NCI-H526 (cell line): ENCODE results near the gene PRELID2.
"Not testable (repeated sequence)": the region's sequence is repeated elsewhere in the genome, so short reads cannot be mapped to it uniquely, and the experiment has no call there.

Experiments
- DNase-seq, 2 experiments: peaks; one replicate each; lab custom pipeline; 2025; lab: John Stamatoyannopoulos, UW

The PRELID2 gene

DNA sequence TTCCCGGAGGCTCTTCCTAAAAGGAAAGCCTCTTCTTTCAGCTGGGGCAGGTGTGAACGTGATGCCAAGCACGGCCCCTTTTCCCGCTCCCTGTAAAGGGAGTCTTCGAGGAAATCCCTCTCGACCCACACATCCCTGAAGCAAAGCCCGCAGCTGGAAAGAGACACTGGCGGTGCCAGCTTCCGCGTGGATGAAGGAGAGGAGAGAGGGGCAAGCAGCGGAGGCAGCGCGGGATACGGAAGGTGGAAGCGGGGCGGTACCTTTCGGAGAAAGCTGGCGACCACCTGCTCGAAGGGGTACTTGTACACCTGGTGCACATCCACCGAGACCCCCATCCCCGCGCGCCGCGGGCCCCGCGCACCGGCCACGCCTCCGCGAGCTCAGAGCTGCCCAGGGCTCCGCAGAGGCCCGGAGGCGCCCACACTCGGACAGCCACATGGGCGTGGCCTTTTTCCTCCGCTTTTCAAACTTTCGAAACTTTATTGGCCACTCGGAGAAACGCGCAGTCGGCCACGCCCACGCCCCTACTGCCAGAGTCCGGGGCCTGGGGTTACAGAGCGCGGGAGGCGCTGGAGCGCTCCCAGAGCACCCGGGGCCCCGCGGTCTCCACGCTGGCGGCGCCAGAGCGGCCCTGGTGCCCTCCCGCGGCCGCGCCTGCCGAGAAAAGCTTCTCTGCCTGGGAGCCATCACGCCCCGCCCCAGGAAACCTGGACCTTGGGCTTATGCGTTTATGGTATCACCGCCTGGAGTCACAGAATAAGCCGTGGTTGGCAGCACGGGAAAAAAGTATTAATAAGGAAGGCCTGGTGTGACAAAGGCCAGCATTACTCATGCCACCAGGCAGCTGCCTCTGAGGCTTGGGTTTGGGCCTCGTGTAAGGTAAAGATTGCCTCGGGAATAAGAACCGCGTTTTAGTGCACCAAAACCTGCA, at the start of gene PRELID2:
TSS of gene PRELID2 (minus strand) at position 426 of the 931 bp plus-strand sequence. CDS start at position 335, 91 bp downstream.
- DNase-seq = peak; percentile 74 to 93

DNA sequence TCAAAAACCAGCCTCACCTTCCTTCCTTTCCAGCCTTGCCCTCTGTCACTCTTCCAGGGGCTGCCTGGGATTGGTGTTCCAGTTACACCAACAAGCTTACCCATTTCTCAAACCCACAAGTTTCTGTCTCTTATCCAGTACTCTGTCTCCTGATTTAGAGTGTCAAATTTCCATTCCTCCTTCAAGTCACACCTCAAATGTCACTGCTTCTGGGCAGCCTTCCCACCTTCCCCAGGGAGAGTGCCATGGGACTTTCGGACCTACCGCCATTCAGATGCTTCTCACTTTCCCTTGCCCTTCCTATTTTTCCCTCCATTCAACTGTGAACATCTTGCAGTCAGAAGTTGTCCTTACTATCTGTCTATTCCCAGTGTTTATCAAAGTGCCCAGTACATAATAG, 39.6 kb upstream of the PRELID2 start:
- no peak for DNase-seq

DNA sequence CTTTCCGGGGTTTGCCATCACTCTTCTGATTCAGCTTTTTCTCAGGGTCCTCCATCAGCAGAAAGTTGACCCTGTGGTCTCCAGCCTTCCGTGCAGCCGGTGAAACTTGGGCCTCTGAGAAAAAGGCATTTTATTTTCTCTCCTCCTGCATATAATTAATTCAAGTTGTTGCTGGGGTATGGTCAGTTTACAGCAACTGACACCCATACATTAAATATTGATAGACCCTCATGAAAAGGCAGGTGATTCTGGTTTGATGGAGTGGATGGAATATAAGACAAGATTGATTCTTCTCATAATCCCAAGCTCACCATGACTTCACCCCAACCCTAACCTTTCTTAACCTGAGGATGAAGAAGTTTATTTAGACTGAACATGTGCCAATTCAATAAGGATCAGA, 37.8 kb upstream of the PRELID2 start, which contains the start of gene GRXCR2:
TSS of gene GRXCR2 (minus strand) at position 101 of the 400 bp plus-strand sequence. CDS start at position 55, 46 bp downstream.
- no peak for DNase-seq

DNA sequence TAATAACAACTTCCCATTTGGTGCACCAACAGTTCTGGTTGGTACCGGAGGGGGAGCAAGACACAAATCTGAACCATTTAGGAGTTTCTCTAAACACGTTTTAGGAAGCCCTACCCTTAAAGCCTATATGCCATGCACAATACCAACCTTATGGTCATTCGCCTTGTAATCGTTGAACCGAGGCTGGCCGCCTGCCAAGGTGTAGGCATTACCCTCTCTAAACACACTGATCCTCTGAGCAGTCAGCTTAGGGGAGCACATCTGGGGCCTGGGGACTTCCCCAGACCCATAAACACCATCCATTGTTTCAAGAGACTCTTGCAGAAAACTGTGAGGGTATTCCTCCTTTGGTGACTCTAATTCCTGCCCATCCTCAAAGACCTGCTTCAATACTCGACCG, 37.3 kb upstream of the PRELID2 start:
- peak in 1 of 2 experiments; percentile 18 for DNase-seq

DNA sequence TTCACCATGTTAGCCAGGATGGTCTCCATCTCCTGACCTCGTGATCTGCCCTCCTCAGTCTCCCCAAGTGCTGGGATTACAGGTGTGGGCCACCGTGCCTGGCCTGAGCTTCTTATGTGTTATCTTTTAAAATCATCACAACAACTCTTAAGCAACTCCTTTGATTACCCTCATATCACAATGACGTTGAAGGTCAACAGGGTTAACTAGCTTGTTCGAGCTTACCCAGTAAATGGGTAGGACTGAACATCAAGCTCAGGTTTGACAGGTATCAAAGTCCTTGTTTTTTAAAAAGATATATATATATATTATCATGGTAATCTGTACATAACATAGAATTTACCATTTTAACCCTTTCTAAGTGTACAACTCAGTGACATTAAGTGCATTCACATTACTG, 34.6 kb upstream of the PRELID2 start:
- no peak for DNase-seq

DNA sequence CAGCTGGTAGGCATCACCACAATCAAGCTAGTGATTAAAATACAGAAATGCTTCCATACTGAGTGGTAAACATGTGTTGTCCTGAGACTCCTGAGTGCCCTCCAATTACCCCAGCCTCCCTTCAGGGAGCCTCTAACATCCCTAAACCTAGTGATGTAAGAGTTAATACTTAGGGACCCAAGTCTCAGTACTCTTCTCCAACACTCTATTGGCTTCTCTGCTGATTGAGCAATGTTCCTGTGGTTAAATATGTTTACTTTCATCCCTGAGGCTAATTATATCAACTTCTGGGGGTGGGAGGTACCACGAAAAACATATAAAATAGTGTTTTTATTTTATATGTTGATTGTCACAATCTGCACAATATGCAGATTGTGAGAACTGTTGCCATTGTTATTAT, 32.7 kb upstream of the PRELID2 start:
- DNase-seq = no peak

DNA sequence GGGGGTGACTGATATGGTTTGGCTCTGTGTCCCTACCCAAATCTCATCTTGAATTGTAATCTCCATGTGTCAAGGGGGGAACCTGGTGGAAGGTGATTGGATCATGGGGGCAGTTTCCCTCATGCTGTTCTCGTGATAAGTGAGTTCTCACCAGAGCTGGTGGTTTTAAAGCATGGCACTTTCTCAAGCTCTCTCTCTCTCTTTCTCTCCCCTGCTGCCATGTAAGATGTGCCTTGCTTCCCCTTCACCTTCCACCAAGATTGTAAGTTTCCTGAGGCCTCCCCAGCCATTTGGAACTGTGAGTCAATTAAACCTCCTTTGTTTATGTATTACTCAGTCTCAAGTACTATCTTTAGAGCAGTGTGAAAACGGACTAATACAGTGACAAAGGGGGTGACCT, 29.3 kb upstream of the PRELID2 start:
- DNase-seq = not testable (repeated sequence)

DNA sequence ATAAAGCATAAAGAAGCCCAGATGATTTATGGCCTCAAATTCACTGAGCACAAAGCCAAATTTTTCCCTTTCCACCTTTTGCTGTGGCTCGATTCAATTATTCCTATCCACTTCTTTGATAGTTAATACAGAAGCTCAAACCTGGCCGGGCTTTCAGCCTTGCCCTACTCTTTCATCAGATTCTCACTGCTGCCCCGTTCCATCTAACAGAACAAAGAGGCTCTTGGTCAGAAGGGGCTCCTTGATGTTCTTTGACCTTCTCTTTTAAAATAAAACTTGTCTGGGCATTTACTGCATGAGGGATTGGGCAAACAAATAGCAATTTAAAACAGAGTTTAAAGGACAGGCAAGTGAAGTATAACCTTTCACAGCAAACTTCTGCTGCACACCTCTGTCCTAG, 27.9 kb upstream of the PRELID2 start:
- DNase-seq = no peak

DNA sequence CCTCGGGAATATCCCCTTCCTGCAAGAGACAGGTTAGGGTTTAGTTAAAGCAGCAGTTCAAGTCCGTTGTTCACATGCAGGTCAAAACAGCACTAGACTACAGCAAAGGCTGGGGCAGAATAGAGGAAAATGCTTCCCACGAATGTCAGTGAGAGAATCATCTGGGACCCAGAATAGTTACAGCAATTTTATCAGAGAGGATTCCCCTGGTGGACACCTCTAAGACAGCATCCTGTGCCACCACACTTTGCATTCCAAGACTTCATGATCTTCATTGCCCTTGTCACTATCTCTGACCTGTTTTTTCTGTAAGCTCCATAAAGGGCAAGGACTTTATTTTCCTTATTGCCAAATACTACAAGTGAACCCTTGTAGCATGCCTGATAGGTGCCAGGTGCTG, 24.8 kb upstream of the PRELID2 start:
- peak in 1 of 2 experiments; percentile 4 for DNase-seq

DNA sequence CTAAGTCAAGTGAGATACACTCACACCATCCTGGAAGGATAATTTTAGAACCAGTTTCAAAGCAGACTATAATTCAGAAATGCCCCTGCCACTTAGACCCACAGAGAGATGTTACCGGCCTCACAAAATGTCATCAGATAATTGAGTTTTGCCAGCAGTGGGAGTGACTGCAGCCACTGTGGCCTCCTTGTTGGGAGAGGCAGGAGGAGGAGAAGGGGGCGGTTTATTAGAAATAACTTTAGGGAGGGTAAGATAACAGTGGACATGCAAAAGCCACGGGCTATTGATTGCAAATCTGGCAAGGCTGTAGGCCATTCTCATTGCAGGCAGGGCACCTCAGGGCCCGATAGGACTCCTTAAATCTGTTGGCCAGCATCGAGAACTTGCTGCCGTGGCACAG, 24.3 kb upstream of the PRELID2 start:
- no peak for DNase-seq

DNA sequence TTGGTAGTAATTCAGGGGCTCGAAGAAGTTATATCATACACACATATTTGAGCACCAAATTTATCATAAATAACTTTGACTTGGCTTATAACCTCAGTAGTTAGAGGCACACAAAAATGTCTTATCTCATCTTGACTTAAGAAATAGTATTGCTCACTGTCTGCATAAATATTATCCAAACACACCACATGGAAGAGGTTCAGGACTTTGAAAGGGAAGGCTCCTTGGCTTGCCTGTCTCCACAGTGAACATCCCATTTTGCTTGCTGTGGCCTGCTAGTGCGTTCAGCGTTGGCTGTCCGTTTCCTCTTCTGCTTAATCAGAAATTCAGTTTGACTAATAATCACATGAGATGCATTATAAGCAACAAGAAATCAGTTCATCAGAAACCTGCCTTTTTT, 23.8 kb upstream of the PRELID2 start:
- DNase-seq = no peak

DNA sequence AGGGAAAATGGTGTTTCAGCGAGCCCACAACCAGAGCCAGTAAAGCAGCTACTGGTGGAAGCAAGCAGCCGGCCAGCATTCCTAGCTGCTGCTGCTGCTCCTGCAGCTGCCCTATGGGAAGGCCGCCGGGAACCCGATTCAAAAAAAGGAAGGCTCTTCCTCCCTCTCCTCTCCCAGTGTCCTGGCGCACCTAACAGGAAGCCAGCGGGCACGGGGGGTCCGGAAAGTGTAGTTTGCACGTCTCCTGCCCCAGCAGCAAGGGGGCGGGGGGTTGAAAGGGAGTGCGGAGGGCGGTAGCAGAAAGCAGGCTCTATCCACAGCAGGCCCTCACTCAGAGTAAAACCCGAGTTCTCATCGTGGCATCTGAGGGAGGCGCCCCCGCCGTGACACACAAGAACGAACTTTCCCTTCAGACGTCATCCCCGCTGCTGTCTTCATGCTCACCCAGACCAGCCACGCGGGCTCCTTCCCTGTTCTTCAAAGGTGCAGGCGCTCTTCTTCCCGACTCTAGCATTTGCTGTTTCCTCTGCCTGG, 21.2 kb upstream of the PRELID2 start:
- peak in 1 of 2 experiments; percentile 36 for DNase-seq

DNA sequence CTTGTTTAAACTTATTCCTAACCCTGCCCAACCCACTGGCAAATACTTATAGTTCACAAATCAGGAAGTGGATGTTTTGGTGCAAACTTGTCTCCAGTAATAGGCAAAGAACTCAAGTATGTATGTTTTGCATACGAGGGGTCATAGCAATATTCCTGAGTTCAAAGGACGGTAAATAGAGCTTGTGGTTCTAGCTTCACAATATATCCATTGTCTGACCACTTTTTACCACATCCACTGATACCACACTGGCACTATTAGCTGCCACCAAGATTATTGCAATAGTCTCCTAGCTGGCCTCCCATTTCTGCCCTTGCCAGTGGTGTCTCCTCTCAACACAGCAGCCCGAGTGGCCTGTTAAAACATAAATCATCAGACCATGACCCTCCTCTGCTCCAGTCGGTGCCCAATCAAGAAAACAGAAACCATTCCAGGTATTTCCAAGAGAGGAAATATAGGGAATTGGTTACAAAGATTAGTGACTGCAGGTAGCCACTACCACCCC, 20.7 kb upstream of the PRELID2 start:
- peak; percentile 2 to 48 for DNase-seq

DNA sequence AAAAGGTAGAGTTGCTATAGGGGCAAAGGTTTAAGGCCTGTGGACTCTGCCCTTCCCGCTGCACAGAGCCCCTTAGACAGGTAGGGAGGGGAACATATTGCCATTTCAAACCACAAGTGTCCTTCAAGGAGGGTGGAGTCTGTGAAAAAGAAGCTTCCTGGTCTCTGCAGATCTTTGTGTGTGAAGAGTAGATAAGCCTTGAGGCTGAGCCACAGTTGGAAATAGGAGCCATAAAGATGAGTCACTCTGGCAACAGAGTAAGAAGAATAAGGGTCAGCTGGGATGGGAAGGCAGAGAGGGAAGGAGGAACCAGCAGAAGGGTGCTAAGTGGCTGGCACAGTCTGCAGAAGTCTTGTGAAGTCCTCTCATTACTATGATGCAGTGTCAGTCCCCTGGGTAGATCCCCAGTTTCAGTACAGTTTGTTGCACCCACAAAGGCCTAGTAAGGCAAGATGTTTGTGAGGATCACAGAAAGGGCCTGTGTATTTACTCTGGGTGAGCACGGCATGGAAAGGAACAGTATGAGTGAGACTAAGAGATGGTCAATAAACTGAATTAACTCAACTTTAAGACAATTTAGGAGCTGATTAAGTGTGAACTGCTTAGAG, 19.6 kb upstream of the PRELID2 start:
- no peak for DNase-seq

DNA sequence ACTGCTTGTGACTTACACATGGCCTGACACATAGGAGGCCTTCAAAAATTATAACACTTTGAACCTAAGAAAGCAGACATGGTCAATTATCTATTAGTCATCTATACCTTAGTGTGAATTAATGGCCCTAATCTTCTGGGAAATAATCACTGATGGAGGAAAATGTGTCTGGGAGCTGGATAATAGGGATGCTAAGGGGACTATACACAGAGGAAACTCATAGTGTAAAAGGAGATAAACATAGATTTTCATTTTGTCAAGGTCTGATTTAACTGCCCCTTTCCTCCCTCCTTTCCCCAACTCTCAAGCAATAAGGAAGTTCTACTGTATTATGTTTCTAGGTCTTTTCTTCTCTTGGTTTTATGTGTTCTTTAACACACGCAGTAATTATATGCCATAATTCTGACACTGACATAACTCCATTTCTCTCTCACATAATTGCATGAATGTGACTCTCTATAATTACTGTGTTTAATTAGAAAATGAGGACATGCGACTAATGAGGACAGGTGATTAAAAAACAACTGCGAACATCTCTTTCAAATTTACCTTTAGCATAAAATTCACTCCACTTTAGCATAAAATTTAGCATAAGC, 18.7 kb upstream of the PRELID2 start:
- no peak for DNase-seq

DNA sequence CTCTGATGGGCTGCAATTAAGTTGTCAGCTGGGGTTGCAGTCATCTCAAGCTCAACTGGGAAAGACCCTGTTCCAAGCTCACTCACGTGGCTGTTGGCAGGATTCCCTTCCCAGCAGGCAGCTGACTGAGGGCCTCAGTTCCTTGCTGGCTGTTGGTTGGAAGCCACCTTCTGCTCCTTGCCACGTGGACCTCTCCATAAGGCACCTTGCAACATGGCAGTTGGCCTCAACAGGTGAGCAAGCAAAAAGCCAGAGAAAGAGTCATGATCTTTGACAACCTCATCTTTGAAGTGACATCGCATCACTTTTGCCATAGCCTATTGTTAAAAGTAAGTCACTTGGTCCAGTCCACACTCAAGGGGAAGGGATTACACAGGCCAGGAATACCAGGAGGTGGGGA, 17.8 kb upstream of the PRELID2 start:
- DNase-seq = no peak

DNA sequence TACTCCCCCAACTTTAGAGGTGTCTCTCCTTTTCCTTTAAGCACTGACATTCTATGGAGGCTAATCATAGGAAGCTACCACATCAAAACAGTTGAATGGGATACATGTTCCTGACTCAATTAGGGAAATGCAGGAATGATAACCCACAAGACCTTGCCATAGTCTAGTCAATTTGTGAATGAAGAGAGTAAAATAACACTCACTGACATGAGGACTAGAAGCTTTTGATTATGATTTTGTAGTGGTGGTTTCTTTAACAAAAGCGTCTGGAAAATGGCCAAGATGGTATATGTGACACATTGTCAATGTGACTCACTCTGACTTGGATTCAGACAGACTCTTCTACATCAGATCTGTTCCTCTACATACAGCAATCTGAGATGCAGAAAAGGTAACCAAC, 13.7 kb upstream of the PRELID2 start:
- no peak for DNase-seq

DNA sequence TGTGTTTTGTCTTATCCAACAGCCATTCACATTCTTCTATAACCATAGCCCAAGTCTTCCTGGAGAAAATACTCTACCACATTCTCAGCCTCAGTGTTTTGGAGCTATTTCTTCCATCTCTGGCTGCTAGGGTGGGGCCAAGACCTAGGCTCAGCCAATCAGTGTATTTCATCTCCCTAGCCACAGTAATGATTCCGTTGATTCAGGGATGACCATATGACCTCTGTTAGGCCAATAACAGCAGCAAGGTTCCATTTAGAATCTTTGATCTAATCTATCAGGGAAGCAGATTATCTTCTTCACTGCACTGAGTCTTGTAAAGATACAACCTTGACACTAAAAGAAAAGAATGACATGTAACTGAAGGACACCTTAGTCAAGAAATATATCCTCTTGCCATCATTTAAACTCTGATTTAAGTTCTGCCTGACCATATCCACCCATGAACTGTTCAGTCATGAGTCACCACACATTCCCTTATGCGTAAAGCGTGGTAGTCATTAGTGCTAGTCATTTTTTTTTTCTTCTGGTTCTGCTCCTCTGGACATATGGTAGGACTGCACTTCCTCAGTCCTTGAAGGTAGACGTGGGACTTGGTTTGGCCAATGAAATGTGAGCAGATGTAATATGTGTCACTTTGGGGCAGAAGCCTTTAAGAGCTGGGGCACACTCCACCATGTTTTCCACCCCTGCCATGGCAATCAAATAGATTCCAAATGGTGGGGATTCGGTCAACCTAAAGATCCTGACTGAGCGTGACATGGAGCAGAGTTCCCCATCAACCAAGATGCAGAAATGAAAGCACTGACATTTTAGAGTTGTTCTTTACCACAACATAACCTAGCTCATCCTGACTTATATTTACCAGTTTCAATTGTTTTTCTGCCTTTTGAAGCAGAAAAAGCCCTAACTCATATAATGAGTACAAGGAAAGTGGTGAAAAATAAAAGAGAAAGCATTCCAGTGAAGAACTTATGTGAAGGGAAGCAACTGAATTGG, 12.7 kb upstream of the PRELID2 start:
- DNase-seq = no peak

DNA sequence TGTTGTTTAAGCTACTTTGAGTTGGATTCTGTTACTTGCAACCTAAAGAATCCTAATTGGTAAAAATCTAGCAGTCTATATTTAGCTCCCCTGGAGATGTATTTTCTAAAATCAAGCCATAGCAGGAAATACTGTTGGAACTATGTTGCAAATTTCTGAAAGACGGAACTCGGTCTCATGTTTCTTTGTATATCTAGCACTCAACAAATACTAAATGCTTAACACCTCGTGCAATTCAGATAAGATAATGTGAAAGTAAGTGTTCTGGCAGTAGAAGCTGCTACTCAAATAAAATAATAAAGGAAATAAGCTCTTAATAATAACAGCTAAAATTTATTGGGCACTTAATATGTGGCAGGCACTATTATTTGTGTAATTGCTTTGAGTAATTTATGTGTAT, 10.9 kb upstream of the PRELID2 start:
- DNase-seq = no peak

DNA sequence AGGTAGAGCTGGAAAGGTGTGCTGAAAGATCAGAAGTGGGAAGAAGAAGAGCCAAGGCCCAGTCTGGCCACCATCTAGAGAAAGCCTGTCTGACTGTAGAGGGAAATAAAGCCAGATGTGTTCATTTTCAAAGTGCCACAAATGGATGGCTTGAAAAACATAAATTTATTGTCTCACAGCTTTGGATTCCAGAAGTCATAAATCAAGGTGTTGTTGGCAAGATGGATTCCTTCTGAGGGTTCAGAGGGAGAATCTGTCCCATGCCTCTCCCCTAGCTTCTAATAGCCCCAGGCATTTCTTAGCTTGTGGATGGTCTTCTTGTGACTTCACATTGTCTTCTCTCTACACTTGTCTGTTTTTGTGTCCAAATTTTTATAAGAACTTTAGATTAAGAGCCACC, 6.2 kb upstream of the PRELID2 start:
- DNase-seq = no peak

DNA sequence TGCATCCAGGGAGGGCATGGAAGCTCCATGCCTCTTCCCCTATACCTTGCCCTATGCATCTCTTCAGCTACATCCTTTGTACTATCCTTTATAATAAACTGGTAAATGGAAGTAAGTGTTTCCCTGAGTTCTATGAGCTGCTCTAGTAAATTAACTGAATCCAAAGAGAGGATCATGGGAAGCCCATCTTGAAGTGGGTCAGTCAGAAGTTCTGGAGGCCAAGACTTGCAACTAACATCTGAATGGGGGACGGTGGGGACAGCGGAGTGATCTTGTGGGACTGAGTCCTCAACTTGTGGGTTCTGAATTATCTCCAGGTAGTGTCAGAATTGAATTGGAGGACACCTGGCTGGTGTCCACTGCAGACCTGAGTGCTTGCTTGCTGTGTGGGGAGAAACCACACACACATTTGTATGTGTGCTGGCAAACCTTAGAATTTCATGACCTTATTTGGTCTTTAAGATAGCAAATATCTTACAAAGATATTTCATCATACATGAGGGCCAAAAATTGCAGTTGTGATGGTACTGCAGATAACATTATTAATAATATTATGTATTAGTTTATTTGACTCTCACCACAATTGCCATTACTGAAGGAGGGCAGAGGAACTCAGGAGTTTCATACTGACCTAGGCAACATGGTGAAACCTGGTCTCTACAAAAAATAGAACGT, 5.5 kb upstream of the PRELID2 start:
- no peak for DNase-seq
